ENCODE results near the gene LRRC4. TPM values are rescaled to one million over a fixed set of nuclear protein-coding genes. Genes with fewer than 3 reads are reported as not detected.

The LRRC4 gene
- total RNA-seq, 1 experiment from 2014 or later = 10.4 TPM

DNA sequence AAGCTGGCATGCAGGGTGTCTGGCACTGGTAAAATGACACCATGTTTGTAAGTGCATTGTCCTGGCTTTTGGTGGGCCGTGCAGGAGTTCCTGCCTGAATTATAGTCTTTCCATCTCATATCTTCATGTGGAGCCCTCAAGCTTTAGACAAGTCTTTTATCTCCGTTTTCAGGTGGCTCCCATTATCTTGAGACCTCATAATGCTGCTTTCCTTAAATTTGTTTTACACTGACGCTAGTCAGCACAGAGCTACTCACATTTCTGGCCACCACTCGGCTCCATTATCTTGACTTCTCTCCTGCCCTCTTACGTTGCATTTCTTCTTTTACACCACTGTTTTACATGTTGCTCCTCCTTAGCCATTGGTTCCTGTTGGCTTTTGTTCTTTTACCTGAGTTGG is 37.2 kb downstream of the LRRC4 start:
- no peaks in the 10 kb centered on the region for H3K9me3 ChIP-seq (ENCODE audit: control insufficient read depth, low read depth, low read length)
- peaks cover 9 to 26% (median 22%) of the 10 kb centered on the region in 3 experiments for H3K36me3 Mint-ChIP-seq (ENCODE audit: insufficient read depth in 1 of 3, low read depth in 3 of 3)
- H3K27me3 ChIP-seq (ENCODE audit: insufficient read depth, low read length) = no peaks in the 10 kb centered on the region
- peaks cover 28 to 34% of the 10 kb centered on the region in 2 experiments for H3K4me1 Mint-ChIP-seq
- H3K56ac ChIP-seq (ENCODE audit: insufficient read length, low read depth, low read length) = no peak overlapping the region
- no peak overlapping the region for H3K4me2 ChIP-seq (ENCODE audit: insufficient read depth, insufficient read length, low read length)
- no peak overlapping the region for H2BK15ac ChIP-seq (ENCODE audit: low read depth, low read length)
- no peak overlapping the region for H2BK20ac ChIP-seq (ENCODE audit: low read depth, low read length, poor library complexity, severe bottlenecking)
- no peak overlapping the region for H2BK120ac ChIP-seq (ENCODE audit: low read depth, low read length, poor library complexity, severe bottlenecking)
- no peak overlapping the region for H2AFZ ChIP-seq (ENCODE audit: low read length)
- no peak overlapping the region for H2BK12ac ChIP-seq (ENCODE audit: insufficient read length, low read depth, low read length)
- no CpG with 5 or more reads among the region's 5 CpGs for WGBS (ENCODE audit: extremely low coverage, insufficient read length, low lambda C conversion rate)
- H3K27me3 Mint-ChIP-seq (ENCODE audit: low read depth) = no peaks in the 10 kb centered on the region
- no peak overlapping the region for H3T11ph ChIP-seq (ENCODE audit: low read length)
- no peaks in the 10 kb centered on the region for H4K20me1 ChIP-seq (ENCODE audit: control insufficient read depth, insufficient read depth, insufficient read length)
- no peak overlapping the region for H3K4ac ChIP-seq (ENCODE audit: low read depth, low read length)
- no peak overlapping the region for H2BK5ac ChIP-seq (ENCODE audit: insufficient read length, low read length)
- no peak overlapping the region for H3K14ac ChIP-seq (ENCODE audit: insufficient read depth, low read length)
- H3K4me3 Mint-ChIP-seq = no peak overlapping the region
- H3K79me1 ChIP-seq (ENCODE audit: insufficient read depth, low read depth, low read length, poor library complexity, severe bottlenecking) = no peaks in the 10 kb centered on the region
- no peaks in the 10 kb centered on the region for H3K9me3 Mint-ChIP-seq
- H3K27ac Mint-ChIP-seq = peak overlapping the region in 1 of 3 experiments; percentile 12; a peak in 1 of 7 replicates
- peaks cover 6% of the 10 kb centered on the region; the same call in 1 of the 2 replicates for H3K4me1 ChIP-seq (ENCODE audit: insufficient read depth, low read length)
- H4K8ac ChIP-seq (replicated peaks; ENCODE audit: insufficient read length, low read depth, low read length) = no peak overlapping the region
- no peak for DNase-seq
- H2AK5ac ChIP-seq (ENCODE audit: insufficient read length, low read length) = no peak overlapping the region
- no peak overlapping the region for H3K27ac ChIP-seq (ENCODE audit: insufficient read length, low read depth, low read length)
- H3K9ac ChIP-seq (ENCODE audit: extremely low read depth, insufficient read length, low read length) = no peak overlapping the region
- H3K23ac ChIP-seq (ENCODE audit: insufficient read length, low read depth, low read length) = no peak overlapping the region
- H3K18ac ChIP-seq (ENCODE audit: insufficient read length, low read depth, low read length) = no peak overlapping the region
- no peaks in the 10 kb centered on the region for H3K23me2 ChIP-seq (ENCODE audit: insufficient read length, low read depth, low read length, poor library complexity, severe bottlenecking)
- no peak overlapping the region for H4K5ac ChIP-seq (ENCODE audit: insufficient read length, low read depth, low read length)
- H3K79me2 ChIP-seq (ENCODE audit: insufficient read depth, low read length) = no peaks in the 10 kb centered on the region
- TF ChIP-seq CTCF (conservative IDR thresholded peaks at IDR 0.05) = no peak
- H4K91ac ChIP-seq (ENCODE audit: insufficient read length, low read depth, low read length) = no peak overlapping the region
